ENCODE data around the gene SDK2. TPM values are rescaled to one million over a fixed set of nuclear protein-coding genes. Genes with fewer than 3 reads are reported as not detected.

SDK2 gene
- total RNA-seq, 1 donor, result under 0.01 TPM

DNA sequence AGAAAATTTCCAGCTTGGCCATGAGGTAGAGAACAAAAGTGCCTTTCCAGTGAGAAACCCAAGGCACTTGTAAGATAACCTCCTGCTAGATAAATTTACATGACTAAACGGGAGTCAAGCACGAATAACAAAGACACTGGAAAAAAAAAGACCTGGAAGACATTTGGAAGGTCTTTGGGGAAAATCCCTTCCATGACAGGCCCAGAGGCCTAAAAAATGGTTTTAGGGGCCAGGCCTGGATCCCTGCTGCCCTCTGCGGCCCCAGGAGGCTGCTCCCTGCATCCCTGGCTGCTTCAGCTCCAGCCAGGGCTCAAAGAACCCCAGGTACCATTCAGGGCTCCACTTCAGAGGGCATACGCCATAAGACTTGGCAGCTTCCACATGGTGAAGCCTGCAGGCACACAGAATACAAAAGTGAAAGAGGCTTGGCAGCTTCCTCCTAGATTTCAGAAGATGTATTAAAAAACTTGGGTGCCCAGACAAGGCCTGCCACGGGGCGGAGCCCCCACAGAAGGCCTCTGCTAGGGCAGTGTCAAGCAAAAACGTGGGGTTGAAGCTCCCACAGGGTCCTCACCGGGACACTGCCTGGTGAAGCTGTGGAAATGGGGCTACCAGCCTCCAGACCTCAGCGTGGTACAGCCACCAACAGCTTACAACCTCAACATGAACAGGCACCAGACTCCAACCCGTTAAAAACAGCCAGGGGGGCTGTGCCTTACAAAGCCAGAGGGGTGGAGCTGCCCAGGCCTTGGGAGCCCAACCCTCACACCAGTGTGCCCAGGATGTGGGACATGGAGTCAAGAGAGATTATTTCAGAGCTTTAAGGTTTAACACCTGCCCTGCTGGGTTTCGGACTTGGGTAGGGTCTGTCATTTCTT lies 77.1 kb downstream of the SDK2 start:
- no peak for DNase-seq (ENCODE audit: insufficient read length, low spot score, missing footprints)
- Histone ChIP-seq H3K36me3 (ENCODE audit: insufficient read depth, low read length) (no peaks in the 10 kb centered on the region), H3K9me3 (ENCODE audit: low read depth, low read length) (no peaks in the 10 kb centered on the region), H3K4me1 (ENCODE audit: insufficient read depth, low read length) (no peaks in the 10 kb centered on the region), H3K79me2 (ENCODE audit: insufficient read depth, low read length) (no peaks in the 10 kb centered on the region), H3K27me3 (ENCODE audit: insufficient read depth, low read length) (no peaks in the 10 kb centered on the region), H2AFZ (ENCODE audit: low read length) (no peak overlapping the region), H3K4me2 (ENCODE audit: insufficient read depth, low read length) (no peak overlapping the region), H3K27ac (ENCODE audit: low read depth, low read length) (no peak overlapping the region), H3K4me3 (ENCODE audit: insufficient read depth, low read length) (no peak overlapping the region), H4K20me1 (ENCODE audit: insufficient read depth, low read length) (no peaks in the 10 kb centered on the region)
- TF ChIP-seq, protein P1, sequence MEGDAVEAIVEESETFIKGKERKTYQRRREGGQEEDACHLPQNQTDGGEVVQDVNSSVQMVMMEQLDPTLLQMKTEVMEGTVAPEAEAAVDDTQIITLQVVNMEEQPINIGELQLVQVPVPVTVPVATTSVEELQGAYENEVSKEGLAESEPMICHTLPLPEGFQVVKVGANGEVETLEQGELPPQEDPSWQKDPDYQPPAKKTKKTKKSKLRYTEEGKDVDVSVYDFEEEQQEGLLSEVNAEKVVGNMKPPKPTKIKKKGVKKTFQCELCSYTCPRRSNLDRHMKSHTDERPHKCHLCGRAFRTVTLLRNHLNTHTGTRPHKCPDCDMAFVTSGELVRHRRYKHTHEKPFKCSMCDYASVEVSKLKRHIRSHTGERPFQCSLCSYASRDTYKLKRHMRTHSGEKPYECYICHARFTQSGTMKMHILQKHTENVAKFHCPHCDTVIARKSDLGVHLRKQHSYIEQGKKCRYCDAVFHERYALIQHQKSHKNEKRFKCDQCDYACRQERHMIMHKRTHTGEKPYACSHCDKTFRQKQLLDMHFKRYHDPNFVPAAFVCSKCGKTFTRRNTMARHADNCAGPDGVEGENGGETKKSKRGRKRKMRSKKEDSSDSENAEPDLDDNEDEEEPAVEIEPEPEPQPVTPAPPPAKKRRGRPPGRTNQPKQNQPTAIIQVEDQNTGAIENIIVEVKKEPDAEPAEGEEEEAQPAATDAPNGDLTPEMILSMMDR (IDR thresholded peaks at IDR 0.05; ENCODE audit: extremely low read depth, low read depth, low read length), result no peak

DNA sequence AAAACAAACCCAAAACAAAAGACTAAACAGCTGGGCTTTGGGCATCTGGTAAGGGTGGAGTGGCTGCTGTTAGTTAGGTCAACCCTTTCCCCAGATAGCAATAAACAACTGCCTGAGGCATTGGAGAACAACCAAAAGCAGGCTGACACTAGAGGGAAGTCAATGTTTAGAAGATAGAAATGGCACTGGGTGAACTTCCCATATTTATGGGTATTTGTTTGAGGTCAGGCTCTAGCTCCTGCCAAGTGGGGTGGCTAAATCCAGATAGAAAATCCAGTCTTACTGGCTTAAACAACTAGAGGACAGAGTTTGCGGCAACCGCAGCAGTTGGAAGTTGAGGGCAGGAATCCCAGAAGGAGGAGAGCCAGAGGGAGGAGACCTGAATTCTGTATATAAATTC lies 79.4 kb downstream of the SDK2 start:
- H2AFZ ChIP-seq (ENCODE audit: low read length), result no peak overlapping the region
- TF ChIP-seq, protein P1 (IDR thresholded peaks at IDR 0.05; ENCODE audit: extremely low read depth, low read depth, low read length), result no peak

DNA sequence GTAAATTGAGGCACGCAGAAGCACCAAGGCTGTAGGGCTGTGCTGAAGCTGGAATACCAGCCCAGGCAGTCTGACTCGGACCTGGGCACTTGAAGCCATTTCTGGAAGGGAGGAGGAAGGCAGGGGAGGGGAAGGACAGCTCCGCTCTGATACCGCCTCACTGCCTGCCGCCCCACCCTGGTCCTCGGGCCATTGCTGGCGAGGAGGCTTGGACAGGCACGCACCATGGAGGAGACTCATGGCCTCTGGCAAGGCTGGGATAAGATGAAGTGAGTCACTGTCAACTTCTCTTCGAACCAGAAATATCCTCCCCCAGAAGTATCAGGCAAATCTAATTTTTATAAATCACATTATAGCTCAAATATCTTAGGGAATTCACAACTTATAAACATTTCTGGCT lies 81.3 kb downstream of the SDK2 start:
- no peaks in the 10 kb centered on the region for H3K79me2 ChIP-seq (ENCODE audit: insufficient read depth, low read length)
- no peaks in the 10 kb centered on the region for H3K27me3 ChIP-seq (ENCODE audit: insufficient read depth, low read length)
- peak; percentile 36 for DNase-seq (ENCODE audit: insufficient read length, low spot score, missing footprints)
- H3K4me3 ChIP-seq (ENCODE audit: insufficient read depth, low read length), result no peak overlapping the region
- H3K9me3 ChIP-seq (ENCODE audit: low read depth, low read length), result no peaks in the 10 kb centered on the region
- no peaks in the 10 kb centered on the region for H3K36me3 ChIP-seq (ENCODE audit: insufficient read depth, low read length)
- no peak overlapping the region for H2AFZ ChIP-seq (ENCODE audit: low read length)
- H3K4me1 ChIP-seq (ENCODE audit: insufficient read depth, low read length), result no peaks in the 10 kb centered on the region
- no peaks in the 10 kb centered on the region for H4K20me1 ChIP-seq (ENCODE audit: insufficient read depth, low read length)
- TF ChIP-seq, protein P1 (IDR thresholded peaks at IDR 0.05; ENCODE audit: extremely low read depth, low read depth, low read length), result no peak
- no peak overlapping the region for H3K27ac ChIP-seq (ENCODE audit: low read depth, low read length)
- no peak overlapping the region for H3K4me2 ChIP-seq (ENCODE audit: insufficient read depth, low read length)

More for the DNA sequence above, 79.4 kb downstream of the SDK2 start:
- no peaks in the 10 kb centered on the region for H3K4me1 ChIP-seq (ENCODE audit: insufficient read depth, low read length)
- H4K20me1 ChIP-seq (ENCODE audit: insufficient read depth, low read length), result no peaks in the 10 kb centered on the region
- no peaks in the 10 kb centered on the region for H3K79me2 ChIP-seq (ENCODE audit: insufficient read depth, low read length)
- no peak overlapping the region for H3K27ac ChIP-seq (ENCODE audit: low read depth, low read length)
- no peak overlapping the region for H3K4me2 ChIP-seq (ENCODE audit: insufficient read depth, low read length)
- no peaks in the 10 kb centered on the region for H3K9me3 ChIP-seq (ENCODE audit: low read depth, low read length)
- H3K36me3 ChIP-seq (ENCODE audit: insufficient read depth, low read length), result no peaks in the 10 kb centered on the region
- H3K4me3 ChIP-seq (ENCODE audit: insufficient read depth, low read length), result no peak overlapping the region
- H3K27me3 ChIP-seq (ENCODE audit: insufficient read depth, low read length), result no peaks in the 10 kb centered on the region
- DNase-seq (ENCODE audit: insufficient read length, low spot score, missing footprints), result no peak

DNA sequence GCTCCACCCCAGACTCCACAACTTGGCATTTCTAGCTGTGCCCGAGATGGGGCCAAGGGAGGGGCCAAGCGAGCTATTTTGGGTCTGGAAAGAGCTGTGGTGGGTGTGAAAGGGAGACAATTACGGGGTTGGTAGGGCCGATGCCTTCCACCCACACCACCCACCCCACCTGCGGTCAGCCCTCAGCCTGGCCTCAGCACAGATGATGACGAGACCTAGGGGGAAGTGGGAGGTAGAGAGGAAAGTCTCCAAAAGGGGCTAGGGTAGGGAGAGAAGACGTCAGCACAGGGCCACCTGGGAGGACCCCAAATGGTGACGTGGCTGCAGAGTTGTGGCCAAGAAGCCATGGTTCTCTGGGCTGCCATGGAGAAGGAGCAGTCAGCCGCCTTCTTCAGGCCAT lies 83.1 kb downstream of the SDK2 start:
- no peaks in the 10 kb centered on the region for H3K36me3 ChIP-seq (ENCODE audit: insufficient read depth, low read length)
- H2AFZ ChIP-seq (ENCODE audit: low read length), result no peak overlapping the region
- no peaks in the 10 kb centered on the region for H4K20me1 ChIP-seq (ENCODE audit: insufficient read depth, low read length)
- TF ChIP-seq, protein P1 (IDR thresholded peaks at IDR 0.05; ENCODE audit: extremely low read depth, low read depth, low read length), result no peak
- no peak overlapping the region for H3K4me2 ChIP-seq (ENCODE audit: insufficient read depth, low read length)
- no peaks in the 10 kb centered on the region for H3K4me1 ChIP-seq (ENCODE audit: insufficient read depth, low read length)
- H3K9me3 ChIP-seq (ENCODE audit: low read depth, low read length), result no peaks in the 10 kb centered on the region
- H3K27me3 ChIP-seq (ENCODE audit: insufficient read depth, low read length), result no peaks in the 10 kb centered on the region
- no peak overlapping the region for H3K4me3 ChIP-seq (ENCODE audit: insufficient read depth, low read length)
- DNase-seq (ENCODE audit: insufficient read length, low spot score, missing footprints), result peak; percentile 34
- no peak overlapping the region for H3K27ac ChIP-seq (ENCODE audit: low read depth, low read length)
- H3K79me2 ChIP-seq (ENCODE audit: insufficient read depth, low read length), result no peaks in the 10 kb centered on the region
